ENCODE data around the gene SDF2. TPM values are rescaled to one million over a fixed set of nuclear protein-coding genes. Genes with fewer than 3 reads are reported as not detected.

The SDF2 gene
- polyA plus RNA-seq, 1 of the 3 experiments (the other 2 are of a cell fraction), result 108 TPM

DNA sequence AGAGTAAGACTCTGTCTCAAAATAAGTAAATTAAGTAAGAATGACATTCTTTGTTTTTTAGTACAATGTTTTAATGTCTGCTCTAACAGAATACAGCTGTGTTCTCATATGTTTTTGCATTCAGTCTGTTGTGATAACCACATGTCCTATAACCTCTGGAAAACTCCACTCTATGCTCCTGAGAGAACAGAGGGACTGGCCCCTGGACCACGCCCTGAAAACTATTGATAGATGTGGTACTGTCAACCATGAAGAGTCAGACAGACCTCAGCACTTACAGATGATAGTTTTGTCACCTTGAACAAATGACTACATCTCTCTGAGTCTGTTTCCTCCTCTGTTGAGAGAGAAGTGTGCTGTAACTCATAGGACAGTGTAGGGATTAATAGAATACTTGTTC lies 8.2 kb upstream of the SDF2 start:
- peaks cover 58 to 61% of the 10 kb centered on the region in 2 experiments for H3K36me3 ChIP-seq (replicated peaks in 1 of 2; ENCODE audit: control insufficient read depth in 1 of 2, insufficient read depth in 2 of 2, low read length in 1 of 2)
- no peak overlapping the region for H3K27ac ChIP-seq (ENCODE audit: low read depth in 2 of 2, low read length in 1 of 2)
- no peaks in the 10 kb centered on the region for H3F3A ChIP-seq (replicated peaks; ENCODE audit: insufficient read depth)
- TF ChIP-seq ELF1 (IDR thresholded peaks at IDR 0.05) (no peak), RFX5 (IDR thresholded peaks at IDR 0.05; ENCODE audit: low read length) (no peak), POLR2AphosphoS5 (IDR thresholded peaks at IDR 0.05; ENCODE audit: low read depth, low read length) (no peak), TEAD4 (IDR thresholded peaks at IDR 0.05; ENCODE audit: borderline replicate concordance, insufficient read depth) (no peak), FOSL2 (IDR thresholded peaks at IDR 0.05; ENCODE audit: borderline replicate concordance, low read depth) (no peak), EP300 (IDR thresholded peaks at IDR 0.05; ENCODE audit: borderline replicate concordance in 1 of 2, low read depth in 1 of 2, low read length in 1 of 2) (no peak), CHD2 (IDR thresholded peaks at IDR 0.05; ENCODE audit: low read length, partially characterized antibody) (no peak), GABPA (IDR thresholded peaks at IDR 0.05; ENCODE audit: low read depth) (no peak), MXI1 (IDR thresholded peaks at IDR 0.05; ENCODE audit: low read depth, low read length) (no peak), FOXJ3 (CRISPR knock-in tag; IDR thresholded peaks at IDR 0.05) (no peak), TCF12 (IDR thresholded peaks at IDR 0.05) (no peak), YY1 (IDR thresholded peaks at IDR 0.05; ENCODE audit: low read depth) (no peak), FOXM1 (IDR thresholded peaks at IDR 0.05; ENCODE audit: low read depth) (no peak), TAF1 (IDR thresholded peaks at IDR 0.05; ENCODE audit: borderline replicate concordance, low read depth, low read length) (no peak)
- TF ChIP-seq, protein P1, sequence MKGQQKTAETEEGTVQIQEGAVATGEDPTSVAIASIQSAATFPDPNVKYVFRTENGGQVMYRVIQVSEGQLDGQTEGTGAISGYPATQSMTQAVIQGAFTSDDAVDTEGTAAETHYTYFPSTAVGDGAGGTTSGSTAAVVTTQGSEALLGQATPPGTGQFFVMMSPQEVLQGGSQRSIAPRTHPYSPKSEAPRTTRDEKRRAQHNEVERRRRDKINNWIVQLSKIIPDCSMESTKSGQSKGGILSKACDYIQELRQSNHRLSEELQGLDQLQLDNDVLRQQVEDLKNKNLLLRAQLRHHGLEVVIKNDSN (IDR thresholded peaks at IDR 0.05; ENCODE audit: borderline replicate concordance, low read depth), result no peak
- TF ChIP-seq, protein P2, sequence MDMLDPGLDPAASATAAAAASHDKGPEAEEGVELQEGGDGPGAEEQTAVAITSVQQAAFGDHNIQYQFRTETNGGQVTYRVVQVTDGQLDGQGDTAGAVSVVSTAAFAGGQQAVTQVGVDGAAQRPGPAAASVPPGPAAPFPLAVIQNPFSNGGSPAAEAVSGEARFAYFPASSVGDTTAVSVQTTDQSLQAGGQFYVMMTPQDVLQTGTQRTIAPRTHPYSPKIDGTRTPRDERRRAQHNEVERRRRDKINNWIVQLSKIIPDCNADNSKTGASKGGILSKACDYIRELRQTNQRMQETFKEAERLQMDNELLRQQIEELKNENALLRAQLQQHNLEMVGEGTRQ (IDR thresholded peaks at IDR 0.05; ENCODE audit: borderline replicate concordance, low read depth, low read length), result no peak
- TF ChIP-seq, protein P3, sequence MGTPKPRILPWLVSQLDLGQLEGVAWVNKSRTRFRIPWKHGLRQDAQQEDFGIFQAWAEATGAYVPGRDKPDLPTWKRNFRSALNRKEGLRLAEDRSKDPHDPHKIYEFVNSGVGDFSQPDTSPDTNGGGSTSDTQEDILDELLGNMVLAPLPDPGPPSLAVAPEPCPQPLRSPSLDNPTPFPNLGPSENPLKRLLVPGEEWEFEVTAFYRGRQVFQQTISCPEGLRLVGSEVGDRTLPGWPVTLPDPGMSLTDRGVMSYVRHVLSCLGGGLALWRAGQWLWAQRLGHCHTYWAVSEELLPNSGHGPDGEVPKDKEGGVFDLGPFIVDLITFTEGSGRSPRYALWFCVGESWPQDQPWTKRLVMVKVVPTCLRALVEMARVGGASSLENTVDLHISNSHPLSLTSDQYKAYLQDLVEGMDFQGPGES (IDR thresholded peaks at IDR 0.05; ENCODE audit: low read depth, low read length), result no peak
- TF ChIP-seq, protein P4, sequence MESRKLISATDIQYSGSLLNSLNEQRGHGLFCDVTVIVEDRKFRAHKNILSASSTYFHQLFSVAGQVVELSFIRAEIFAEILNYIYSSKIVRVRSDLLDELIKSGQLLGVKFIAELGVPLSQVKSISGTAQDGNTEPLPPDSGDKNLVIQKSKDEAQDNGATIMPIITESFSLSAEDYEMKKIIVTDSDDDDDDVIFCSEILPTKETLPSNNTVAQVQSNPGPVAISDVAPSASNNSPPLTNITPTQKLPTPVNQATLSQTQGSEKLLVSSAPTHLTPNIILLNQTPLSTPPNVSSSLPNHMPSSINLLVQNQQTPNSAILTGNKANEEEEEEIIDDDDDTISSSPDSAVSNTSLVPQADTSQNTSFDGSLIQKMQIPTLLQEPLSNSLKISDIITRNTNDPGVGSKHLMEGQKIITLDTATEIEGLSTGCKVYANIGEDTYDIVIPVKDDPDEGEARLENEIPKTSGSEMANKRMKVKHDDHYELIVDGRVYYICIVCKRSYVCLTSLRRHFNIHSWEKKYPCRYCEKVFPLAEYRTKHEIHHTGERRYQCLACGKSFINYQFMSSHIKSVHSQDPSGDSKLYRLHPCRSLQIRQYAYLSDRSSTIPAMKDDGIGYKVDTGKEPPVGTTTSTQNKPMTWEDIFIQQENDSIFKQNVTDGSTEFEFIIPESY (IDR thresholded peaks at IDR 0.05; ENCODE audit: borderline replicate concordance, low read depth), result no peak
- TF ChIP-seq, protein P5, sequence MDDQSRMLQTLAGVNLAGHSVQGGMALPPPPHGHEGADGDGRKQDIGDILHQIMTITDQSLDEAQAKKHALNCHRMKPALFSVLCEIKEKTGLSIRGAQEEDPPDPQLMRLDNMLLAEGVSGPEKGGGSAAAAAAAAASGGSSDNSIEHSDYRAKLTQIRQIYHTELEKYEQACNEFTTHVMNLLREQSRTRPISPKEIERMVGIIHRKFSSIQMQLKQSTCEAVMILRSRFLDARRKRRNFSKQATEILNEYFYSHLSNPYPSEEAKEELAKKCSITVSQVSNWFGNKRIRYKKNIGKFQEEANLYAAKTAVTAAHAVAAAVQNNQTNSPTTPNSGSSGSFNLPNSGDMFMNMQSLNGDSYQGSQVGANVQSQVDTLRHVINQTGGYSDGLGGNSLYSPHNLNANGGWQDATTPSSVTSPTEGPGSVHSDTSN (IDR thresholded peaks at IDR 0.05), result no peak
- H4K20me1 ChIP-seq (ENCODE audit: insufficient read depth), result peaks cover 38% of the 10 kb centered on the region
- CTCF ChIA-PET, result no interaction called here
- peaks cover 60% of the 10 kb centered on the region for H3K79me2 ChIP-seq (ENCODE audit: insufficient read depth)
- no peaks in the 10 kb centered on the region for H3K9me3 ChIP-seq
- 94% methylated on average over 1 of the region's 1 CpG for WGBS (ENCODE audit: low lambda C conversion rate)
- H3K4me1 ChIP-seq (ENCODE audit: control insufficient read depth in 1 of 2, insufficient read depth in 2 of 2, low read depth in 1 of 2, low read length in 1 of 2), result peaks cover 0 to 3% of the 10 kb centered on the region in 2 experiments; a peak in 1 of 4 replicates
- H2AFZ ChIP-seq (ENCODE audit: low read depth), result no peak overlapping the region
- H3K9me2 ChIP-seq, result no peaks in the 10 kb centered on the region
- no peaks in the 10 kb centered on the region for H3K27me3 ChIP-seq (ENCODE audit: insufficient read depth)
- no peak overlapping the region for H3K9ac ChIP-seq
- POLR2A ChIA-PET, result no interaction called here
- no peak overlapping the region for H3K4me3 ChIP-seq (ENCODE audit: low read depth in 2 of 2, low read length in 1 of 2)
- no peak for DNase-seq
- no peak overlapping the region for H3K4me2 ChIP-seq

All from SK-N-SH (cell line).